Upper lobe of left lung (tissue), 6 donors: ENCODE data around the gene CUTC. TPM values are rescaled to one million over a fixed set of nuclear protein-coding genes. Genes with fewer than 3 reads are reported as not detected.

Experiments
- ATAC-seq, 2 donors: fragments of 200-7000 bp; cut with Tn5 transposase; one replicate each; pipeline ENCODE4 v1.9.1; 2022; ENCODE audit warnings: mild to moderate bottlenecking in 2 of 2, moderate library complexity in 2 of 2; ENCODE audit not compliant: low FRiP score in 2 of 2
- DNase-seq, 2 donors: peaks; one replicate each; pipeline ENCODE4 v3.0.0-alpha.2; 2019 to 2020
- H3K27ac ChIP-seq, 4 donors: fragments of 200-600 bp; sonication (generic); one replicate each; pipeline ENCODE4 v1.5.1; 2016 to 2019
- H3K27me3 ChIP-seq, 4 donors: fragments of 200-600 bp; sonication (generic); one replicate each; pipeline ENCODE4 v1.5.1; 2017 to 2019
- H3K36me3 ChIP-seq, 4 donors: fragments of 200-600 bp; sonication (generic); one replicate each; pipeline ENCODE4 v1.5.1; 2016 to 2019
- H3K4me1 ChIP-seq, 4 donors: fragments of 200-600 bp; sonication (generic); one replicate each; pipeline ENCODE4 v1.5.1; 2018 to 2019
- H3K4me3 ChIP-seq, 4 donors: fragments of 200-600 bp; sonication (generic); one replicate each; pipeline ENCODE4 v1.5.1; 2017 to 2019; ENCODE audit warnings: mild to moderate bottlenecking in 2 of 4, moderate library complexity in 1 of 4
- H3K9me3 ChIP-seq, 4 donors: fragments of 200-600 bp; sonication (generic); one replicate each; pipeline ENCODE4 v1.5.1; 2018 to 2019
- EP300 ChIP-seq, 4 donors: sonication (generic); formaldehyde crosslinking; IDR thresholded peaks; one replicate each; pipeline ENCODE4 v1.5.1; 2017; ENCODE audit warnings: antibody characterized with exemption in 4 of 4, control low read depth in 2 of 4
- POLR2A ChIP-seq, 4 donors: fragments of 450-650 bp; IDR thresholded peaks; one replicate each; pipeline ENCODE4 v1.5.1; 2016 to 2017; ENCODE audit warnings: antibody characterized with exemption in 4 of 4, mild to moderate bottlenecking in 2 of 4
- POLR2AphosphoS5 ChIP-seq, 2 donors: sonication (generic); formaldehyde crosslinking; IDR thresholded peaks; one replicate each; pipeline ENCODE4 v1.5.1; 2017; ENCODE audit warnings: antibody characterized with exemption in 2 of 2
- WGBS, 2 donors: methylation state at CpG; one replicate each; pipeline ENCODE4 v1.1.5; 2017 to 2018; 5-methylcytosine and 5-hydroxymethylcytosine counted together
- total RNA-seq, 6 donors: library from RNA; depleted of rRNA in 4 of 6; stranded (reverse); fragments of >200 nt in 4 of 6; gene quantifications; one replicate each; pipeline versions ENCODE4 v1.1.0 to v1.2.1, GENCODE V29; 2016 to 2021
- TF ChIP-seq, protein P1 (sequence below), 6 experiments: fragments of 450-650 bp in 4 of 6; fragments of 200-600 bp in 2 of 6; sonication (generic) in 2 of 6; IDR thresholded peaks; one replicate each; pipeline ENCODE4 v1.5.1; 2016 to 2019; ENCODE audit warnings: antibody characterized with exemption in 6 of 6
- donor health status: DM: no; HTN: no; CAD: no; lungs with moderate emphysema.
- donor health status: DM: no; HTN: yes; CAD: no; lungs with severe emphysema.

Gene CUTC
- total RNA-seq, 6 donors from 2014 or later: 10.7 to 35.6 (median 15.8) TPM

DNA sequence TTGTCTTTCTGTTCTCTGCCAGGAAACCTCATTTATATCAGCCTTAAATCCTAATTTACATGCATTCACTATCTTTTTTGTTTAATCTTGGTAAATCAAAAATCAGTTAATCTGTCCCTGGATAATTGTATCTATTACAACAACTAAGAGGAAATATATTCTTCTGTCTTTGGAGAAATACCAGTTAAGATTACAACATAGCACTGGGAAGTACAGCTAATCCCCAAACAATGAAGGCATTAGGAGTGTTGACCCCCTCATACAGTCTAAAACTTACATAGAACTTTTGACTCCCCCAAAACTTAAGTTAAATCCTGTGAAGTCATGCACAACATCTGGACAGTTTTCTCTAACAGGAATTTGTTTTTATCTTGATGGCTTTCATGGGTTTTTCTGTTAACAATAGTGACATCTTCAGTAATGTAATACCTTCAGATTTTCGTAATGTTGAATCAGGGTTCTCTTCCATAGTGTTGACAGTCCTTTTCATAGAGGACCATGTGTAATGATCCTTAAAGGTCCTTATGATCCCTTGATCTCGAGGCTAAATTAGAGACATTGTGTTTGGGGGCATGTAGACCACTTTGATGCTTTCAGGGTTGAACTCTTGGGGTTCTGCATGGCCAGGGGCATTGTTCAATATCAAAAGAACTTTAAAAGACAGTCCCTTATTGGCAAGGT, 26.3 kb downstream of the CUTC start:
- Histone ChIP-seq H3K36me3 (peaks cover 4 to 74% (median 40%) of the 10 kb centered on the region in 4 donors), H3K4me3 (no peak overlapping the region), H3K4me1 (no peaks in the 10 kb centered on the region), H3K27ac (no peak overlapping the region), H3K9me3 (no peaks in the 10 kb centered on the region), H3K27me3 (no peaks in the 10 kb centered on the region)
- ATAC-seq (peak in 1 of 2 donors; percentile 42), DNase-seq (no peak)
- WGBS, 2 donors: 73 to 83% methylated on average over 2 of the region's 2 CpGs
- no peak for TF ChIP-seq POLR2AphosphoS5 (IDR thresholded peaks at IDR 0.05)
- TF ChIP-seq POLR2A (IDR thresholded peaks at IDR 0.05): no peak
- TF ChIP-seq EP300 (IDR thresholded peaks at IDR 0.05): no peak
- TF ChIP-seq, protein P1, sequence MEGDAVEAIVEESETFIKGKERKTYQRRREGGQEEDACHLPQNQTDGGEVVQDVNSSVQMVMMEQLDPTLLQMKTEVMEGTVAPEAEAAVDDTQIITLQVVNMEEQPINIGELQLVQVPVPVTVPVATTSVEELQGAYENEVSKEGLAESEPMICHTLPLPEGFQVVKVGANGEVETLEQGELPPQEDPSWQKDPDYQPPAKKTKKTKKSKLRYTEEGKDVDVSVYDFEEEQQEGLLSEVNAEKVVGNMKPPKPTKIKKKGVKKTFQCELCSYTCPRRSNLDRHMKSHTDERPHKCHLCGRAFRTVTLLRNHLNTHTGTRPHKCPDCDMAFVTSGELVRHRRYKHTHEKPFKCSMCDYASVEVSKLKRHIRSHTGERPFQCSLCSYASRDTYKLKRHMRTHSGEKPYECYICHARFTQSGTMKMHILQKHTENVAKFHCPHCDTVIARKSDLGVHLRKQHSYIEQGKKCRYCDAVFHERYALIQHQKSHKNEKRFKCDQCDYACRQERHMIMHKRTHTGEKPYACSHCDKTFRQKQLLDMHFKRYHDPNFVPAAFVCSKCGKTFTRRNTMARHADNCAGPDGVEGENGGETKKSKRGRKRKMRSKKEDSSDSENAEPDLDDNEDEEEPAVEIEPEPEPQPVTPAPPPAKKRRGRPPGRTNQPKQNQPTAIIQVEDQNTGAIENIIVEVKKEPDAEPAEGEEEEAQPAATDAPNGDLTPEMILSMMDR (IDR thresholded peaks at IDR 0.05): no peak

DNA sequence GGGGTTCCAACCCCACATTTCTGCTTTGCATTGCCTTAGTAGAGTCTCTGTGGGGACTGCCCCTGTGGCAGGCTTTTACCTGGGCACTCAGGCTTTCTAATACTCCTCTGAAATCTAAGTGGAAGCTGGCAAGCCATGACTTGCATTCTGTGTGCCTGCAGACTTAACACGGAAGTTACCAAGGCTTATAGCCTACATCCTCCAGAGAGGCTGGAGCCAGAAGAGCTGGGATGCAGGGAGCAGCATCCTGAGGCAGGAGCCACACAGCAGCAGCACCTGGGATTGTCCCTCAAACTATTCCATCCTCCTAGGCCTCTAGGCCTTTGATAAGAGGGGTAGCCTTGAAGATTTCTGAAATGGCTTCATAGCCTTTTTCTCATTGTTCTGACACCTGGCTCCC, 28.3 kb downstream of the CUTC start:
- H3K4me3 ChIP-seq: no peak overlapping the region
- TF ChIP-seq POLR2AphosphoS5 (IDR thresholded peaks at IDR 0.05): no peak
- TF ChIP-seq POLR2A (IDR thresholded peaks at IDR 0.05): no peak
- TF ChIP-seq, protein P1 (IDR thresholded peaks at IDR 0.05): no peak
- TF ChIP-seq EP300 (IDR thresholded peaks at IDR 0.05): no peak
- H3K36me3 ChIP-seq: peaks cover 4 to 54% (median 32%) of the 10 kb centered on the region in 4 donors
- no peaks in the 10 kb centered on the region for H3K4me1 ChIP-seq
- no peaks in the 10 kb centered on the region for H3K9me3 ChIP-seq
- DNase-seq (no peak), ATAC-seq (no peak)
- H3K27me3 ChIP-seq: no peaks in the 10 kb centered on the region
- WGBS, 2 donors: 89 to 93% methylated on average over 1 of the region's 1 CpG
- no peak overlapping the region for H3K27ac ChIP-seq

DNA sequence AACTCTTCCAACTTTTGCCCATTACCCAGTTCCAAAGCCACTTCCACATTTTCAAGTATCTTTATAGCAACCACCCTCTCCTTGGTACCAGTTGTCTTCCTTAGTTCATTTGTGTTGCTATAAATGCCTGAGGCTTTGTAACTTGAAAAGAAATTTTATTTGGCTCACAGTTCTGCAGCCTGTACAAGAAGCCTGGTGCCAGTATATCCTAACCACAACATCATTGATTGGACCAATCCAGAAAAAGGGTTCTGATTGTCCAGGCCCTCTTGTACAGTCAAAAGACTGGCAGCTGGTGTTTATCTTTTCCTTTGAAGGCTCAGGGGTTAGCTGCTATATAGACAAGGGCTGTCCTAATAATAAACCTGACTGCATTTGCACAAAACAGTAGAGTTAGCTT, 29.3 kb downstream of the CUTC start:
- TF ChIP-seq POLR2AphosphoS5 (IDR thresholded peaks at IDR 0.05) (no peak), POLR2A (IDR thresholded peaks at IDR 0.05) (no peak), EP300 (IDR thresholded peaks at IDR 0.05) (no peak)
- TF ChIP-seq, protein P1 (IDR thresholded peaks at IDR 0.05): no peak
- ATAC-seq: no peak
- no peaks in the 10 kb centered on the region for H3K27me3 ChIP-seq
- no peak for DNase-seq
- H3K4me3 ChIP-seq: no peak overlapping the region
- no peaks in the 10 kb centered on the region for H3K4me1 ChIP-seq
- peaks cover 4 to 44% (median 22%) of the 10 kb centered on the region in 4 donors for H3K36me3 ChIP-seq
- no peaks in the 10 kb centered on the region for H3K9me3 ChIP-seq
- H3K27ac ChIP-seq: no peak overlapping the region

DNA sequence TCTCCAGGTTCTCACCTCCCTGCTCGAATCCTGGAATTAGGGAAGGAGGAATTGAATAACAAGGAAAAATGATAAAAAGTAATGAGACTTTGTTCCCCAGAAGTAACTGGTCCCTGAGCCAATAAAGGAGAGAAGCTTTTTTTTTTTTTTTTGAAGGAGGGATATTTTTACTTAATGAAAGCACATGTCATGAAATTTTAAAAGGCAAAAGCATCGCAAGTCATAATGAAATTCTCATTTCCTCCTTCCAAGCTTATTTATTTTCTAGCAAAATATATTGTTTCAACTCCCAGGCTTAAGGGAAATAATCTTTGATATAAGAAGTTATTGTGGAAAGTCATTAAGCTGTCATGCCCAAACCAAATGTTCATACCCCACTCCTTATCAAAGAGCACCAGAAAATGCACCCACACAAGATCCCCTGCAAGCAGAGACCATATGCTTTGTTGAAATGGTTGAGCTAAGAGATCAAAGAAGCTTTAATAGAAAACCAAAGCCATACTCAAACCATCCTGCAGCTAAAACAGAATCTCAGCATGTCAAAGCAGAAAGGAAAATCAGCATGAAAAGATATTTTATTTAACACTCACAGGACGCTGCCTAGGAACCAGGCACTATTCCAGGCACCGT, 33.8 kb downstream of the CUTC start:
- no peaks in the 10 kb centered on the region for H3K36me3 ChIP-seq
- no peaks in the 10 kb centered on the region for H3K4me1 ChIP-seq
- TF ChIP-seq, protein P1 (IDR thresholded peaks at IDR 0.05): no peak
- no peak for TF ChIP-seq POLR2AphosphoS5 (IDR thresholded peaks at IDR 0.05)
- TF ChIP-seq POLR2A (IDR thresholded peaks at IDR 0.05): no peak
- no peak for TF ChIP-seq EP300 (IDR thresholded peaks at IDR 0.05)
- DNase-seq (no peak), ATAC-seq (no peak)
- no peak overlapping the region for H3K27ac ChIP-seq
- 72 to 73% methylated on average over 4 of the region's 4 CpGs for WGBS, 2 donors
- no peaks in the 10 kb centered on the region for H3K9me3 ChIP-seq
- H3K27me3 ChIP-seq: no peaks in the 10 kb centered on the region
- no peak overlapping the region for H3K4me3 ChIP-seq

DNA sequence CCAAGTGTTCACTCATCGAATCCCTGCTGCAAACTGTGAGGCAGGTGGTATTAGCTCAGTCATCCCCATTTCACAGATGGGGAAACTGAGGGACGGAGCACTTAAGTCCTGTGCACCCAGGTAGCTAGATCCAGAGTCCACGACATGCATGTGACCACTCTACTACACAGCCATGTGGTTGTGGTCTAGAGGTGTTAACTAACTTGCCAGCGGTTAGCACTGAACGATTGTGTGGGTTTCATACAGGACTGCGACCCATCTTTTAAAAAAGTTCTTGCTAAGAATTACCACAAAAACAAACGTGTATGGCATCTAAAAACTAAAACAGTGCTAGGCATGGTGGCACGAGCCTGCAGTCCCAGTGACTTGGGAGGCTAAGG, 34.3 kb downstream of the CUTC start:
- DNase-seq (no peak), ATAC-seq (no peak)
- Histone ChIP-seq H3K9me3 (no peaks in the 10 kb centered on the region), H3K27ac (no peak overlapping the region), H3K27me3 (no peaks in the 10 kb centered on the region), H3K4me1 (no peaks in the 10 kb centered on the region), H3K4me3 (no peak overlapping the region), H3K36me3 (no peaks in the 10 kb centered on the region)
- WGBS, 2 donors: 66 to 78% methylated on average over 8 of the region's 8 CpGs
- TF ChIP-seq POLR2A (IDR thresholded peaks at IDR 0.05) (no peak), EP300 (IDR thresholded peaks at IDR 0.05) (no peak)
